Fibroblast of upper back skin (primary cell): ENCODE results near the gene CRYAA.
"Not testable (repeated sequence)": the region's sequence is repeated elsewhere in the genome, so short reads cannot be mapped to it uniquely, and the experiment has no call there.

ENCODE experiments used
- DNase-seq: peaks from one replicate; pipeline ENCODE4 v3.0.0-alpha.2; 2013

Gene CRYAA, protein sequence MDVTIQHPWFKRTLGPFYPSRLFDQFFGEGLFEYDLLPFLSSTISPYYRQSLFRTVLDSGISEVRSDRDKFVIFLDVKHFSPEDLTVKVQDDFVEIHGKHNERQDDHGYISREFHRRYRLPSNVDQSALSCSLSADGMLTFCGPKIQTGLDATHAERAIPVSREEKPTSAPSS

DNA sequence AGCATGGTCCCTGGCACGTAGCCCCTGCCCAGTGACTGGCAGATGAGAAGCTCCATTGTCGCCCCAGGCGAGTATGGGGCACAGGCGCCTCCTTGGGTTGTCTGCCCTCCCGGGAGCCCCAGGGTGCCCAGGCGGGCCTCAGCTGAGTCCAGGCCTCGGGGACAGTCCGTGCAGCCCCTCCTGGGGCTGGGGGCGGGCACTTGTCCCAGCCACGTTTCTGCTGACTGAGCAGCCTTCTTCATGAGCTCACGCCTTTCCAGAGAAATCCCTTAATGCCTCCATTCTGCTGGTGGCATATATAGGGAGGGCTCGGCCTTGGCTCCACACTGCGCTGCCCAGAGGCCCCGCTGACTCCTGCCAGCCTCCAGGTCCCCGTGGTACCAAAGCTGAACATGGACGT is at the start of gene CRYAA:
Gene CRYAA (plus strand): TSS at position 301 of the 400 bp plus-strand sequence. CDS start 92 bp downstream, at position 393.
- not testable (repeated sequence) for DNase-seq

DNA sequence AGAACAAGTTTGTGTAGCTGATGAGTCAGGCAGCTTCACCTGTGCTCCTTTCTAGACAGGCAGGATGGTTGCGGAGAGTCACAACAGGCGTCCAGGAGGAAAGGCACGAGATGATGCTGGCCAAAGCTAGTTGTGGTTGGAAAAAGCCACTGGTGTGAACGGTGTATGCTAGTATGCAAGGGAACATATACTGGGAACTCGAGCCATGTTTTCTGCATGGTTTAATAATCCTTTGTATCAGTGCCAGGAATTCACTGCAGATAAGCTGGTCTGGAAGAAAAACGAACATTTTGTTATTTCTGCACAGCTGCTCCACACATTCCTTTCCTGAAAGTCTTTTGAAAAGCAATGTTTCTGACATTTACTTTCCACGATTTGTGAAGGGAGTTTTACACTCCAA is 38.7 kb upstream of the CRYAA start:
- DNase-seq = not testable (repeated sequence)

DNA sequence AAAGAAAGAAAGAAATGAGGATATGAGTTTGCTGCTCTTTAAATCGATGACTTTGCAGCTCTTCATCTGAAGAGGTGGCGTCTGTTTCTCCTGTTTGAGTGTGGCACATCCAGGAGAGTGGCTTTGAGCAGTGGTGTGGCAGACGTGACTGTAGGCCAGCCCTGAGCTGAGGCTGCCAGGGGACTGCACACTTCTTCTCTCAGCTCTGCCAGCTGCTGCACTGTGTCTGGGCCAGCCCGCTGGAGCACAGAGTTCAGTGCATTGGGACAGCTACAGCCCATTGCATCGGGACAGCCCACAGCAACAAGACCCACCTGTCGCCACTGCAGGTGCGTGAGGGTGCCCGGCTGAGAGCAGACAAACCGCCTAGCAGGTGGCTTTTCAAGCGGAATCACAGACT is 34.3 kb upstream of the CRYAA start:
- not testable (repeated sequence) for DNase-seq

DNA sequence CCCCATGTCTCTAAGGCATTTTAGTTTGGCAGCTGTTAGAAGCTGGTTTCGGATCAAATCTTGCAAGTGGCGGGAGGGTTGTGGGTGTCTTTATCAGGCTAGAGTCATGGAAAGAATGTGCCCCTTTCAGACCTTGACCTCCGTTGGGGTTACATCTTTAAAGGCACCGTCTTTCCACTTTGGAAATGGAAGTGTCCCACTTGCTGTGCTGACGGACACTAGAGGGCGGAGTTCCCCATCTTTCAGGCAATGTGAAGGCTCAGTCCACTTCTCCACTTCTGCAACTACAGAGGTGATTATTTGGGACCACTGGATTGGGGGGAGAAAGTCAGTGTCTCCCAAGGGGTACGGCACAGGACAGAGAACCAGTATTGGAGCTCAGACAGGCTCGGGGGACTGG is 29.9 kb upstream of the CRYAA start:
- not testable (repeated sequence) for DNase-seq

DNA sequence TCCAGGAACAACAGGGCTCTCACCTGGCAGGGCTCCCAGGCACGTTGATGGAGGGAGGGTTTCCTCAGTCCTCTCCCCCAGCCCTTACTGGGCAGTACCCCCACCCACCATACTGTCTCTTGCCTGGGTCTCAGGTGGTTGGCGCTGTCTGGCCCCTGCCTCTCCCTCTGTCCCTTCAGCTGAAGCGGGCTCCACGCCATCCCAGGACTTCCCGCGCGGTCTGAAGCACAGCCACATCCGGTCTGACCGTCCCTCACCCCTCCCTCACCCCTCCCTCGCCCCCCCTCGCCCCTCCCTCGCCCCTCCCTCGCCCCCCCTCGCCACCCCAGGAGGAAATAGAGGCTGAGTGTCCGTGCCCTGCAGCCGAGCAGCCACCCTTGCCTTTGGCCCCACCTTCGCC is 27.4 kb upstream of the CRYAA start:
- not testable (repeated sequence) for DNase-seq

DNA sequence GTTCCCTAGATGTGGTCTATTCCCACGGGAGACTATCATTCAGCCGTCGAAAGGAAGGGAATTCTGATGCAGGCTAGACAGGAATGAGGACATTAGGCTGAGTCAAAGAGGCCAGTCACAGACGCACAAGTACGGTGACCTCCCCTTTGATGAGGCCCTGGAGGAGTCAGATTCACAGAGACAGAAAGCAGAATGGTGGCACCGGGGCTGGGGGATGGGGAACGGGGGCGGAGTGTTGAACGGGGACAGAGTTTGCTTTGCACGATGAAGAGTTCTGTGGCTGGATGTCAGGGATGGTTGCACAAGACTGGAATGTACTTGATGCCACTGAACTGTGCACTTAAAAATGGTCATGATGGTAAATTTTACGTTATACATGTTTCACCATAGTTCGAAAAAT is 22.2 kb upstream of the CRYAA start:
- not testable (repeated sequence) for DNase-seq

DNA sequence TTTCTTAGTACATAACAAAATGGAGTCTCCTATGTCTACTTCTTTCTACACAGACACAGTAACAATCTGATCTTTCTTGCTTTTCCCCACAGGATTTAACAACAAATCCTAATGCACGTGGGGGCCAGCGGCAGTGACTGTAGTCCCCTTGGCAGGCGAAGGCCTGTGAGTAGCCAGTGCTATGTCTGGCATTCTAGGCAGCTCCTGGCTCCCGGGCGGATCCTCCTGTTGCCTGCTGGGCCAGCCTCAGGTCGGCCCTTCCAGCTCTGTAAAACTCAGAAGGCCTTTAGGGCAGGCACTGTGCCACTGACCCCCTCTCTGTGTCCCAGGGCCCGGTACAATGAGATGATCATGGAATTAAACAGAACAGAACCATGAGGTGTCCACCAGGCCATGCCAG is 20.8 kb upstream of the CRYAA start:
- not testable (repeated sequence) for DNase-seq

DNA sequence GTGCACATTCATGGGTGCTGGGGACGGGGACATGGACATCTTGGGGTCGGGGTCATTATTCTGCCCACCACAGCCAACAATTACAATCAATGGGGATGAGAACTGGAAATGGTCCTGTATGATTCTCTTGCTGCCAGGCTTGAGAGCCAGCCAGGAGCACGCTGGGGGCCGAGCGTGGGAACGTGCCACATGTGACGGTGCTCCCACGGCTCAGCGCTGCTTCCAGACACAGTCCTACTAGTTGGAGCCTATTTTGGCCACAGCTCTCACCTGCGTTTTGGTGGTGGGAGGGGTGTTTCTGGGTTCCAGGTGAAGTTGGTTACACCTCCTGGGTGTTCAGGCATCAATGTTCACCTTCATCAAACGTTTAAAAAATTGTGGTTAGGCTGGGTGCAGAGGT is 19.5 kb upstream of the CRYAA start:
- DNase-seq = not testable (repeated sequence)

DNA sequence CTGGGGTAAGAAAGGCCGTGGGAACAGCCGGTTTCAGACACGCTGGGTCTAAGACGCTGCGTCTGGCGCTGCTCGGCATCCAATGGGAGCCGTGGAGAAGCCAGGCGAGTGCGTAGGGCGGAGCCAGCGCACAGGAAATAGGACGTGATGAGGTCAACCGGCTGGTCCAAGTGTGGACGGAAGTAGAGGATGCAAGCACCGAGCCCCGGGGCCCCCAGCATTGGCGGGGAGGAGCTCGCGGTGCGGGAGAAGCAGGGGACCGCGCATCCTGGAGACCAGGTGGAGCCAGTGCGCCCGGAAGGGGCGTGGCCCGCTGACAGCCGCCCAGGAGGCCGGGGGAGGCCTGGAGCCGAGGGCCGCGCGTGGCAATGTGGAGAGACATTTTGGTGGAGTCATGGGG is 15.2 kb upstream of the CRYAA start:
- DNase-seq = not testable (repeated sequence)

DNA sequence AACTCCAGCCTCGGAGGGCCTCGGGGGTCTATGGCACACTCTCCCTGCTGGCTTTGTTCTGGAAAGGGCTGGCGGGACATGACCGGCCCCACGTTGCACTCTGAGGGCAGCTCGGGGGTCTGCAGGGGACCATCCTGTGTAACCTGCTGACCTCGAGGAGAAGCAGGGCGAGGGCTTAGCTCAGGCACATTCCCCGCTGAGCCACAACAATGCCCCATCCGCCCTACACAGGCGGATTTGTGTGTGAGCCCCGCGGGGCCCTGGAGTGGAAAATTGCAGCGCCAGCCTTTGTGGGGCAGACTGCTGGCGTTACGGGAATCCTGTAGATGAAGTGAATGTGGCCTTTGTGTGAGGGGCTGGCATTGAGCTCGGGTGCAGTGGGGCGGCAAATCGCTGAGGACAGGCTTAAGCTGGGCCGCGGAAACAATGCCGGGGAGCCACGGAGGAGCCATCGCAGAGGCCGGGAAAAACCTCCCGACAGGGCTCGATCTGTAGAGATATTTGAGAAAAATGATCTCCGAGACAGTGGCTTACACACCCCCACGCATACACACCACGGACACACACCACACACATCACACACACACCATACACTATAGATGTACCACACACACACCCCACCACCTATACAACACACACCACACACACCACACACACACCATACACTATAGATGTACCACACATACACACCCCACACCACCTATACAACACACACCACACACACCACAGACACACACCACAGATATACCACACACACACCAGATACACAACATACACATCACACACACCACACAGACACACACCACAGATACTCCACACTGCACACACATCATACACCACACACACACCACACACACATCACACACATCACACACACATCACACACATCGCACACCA is 9.3 kb upstream of the CRYAA start:
- not testable (repeated sequence) for DNase-seq

DNA sequence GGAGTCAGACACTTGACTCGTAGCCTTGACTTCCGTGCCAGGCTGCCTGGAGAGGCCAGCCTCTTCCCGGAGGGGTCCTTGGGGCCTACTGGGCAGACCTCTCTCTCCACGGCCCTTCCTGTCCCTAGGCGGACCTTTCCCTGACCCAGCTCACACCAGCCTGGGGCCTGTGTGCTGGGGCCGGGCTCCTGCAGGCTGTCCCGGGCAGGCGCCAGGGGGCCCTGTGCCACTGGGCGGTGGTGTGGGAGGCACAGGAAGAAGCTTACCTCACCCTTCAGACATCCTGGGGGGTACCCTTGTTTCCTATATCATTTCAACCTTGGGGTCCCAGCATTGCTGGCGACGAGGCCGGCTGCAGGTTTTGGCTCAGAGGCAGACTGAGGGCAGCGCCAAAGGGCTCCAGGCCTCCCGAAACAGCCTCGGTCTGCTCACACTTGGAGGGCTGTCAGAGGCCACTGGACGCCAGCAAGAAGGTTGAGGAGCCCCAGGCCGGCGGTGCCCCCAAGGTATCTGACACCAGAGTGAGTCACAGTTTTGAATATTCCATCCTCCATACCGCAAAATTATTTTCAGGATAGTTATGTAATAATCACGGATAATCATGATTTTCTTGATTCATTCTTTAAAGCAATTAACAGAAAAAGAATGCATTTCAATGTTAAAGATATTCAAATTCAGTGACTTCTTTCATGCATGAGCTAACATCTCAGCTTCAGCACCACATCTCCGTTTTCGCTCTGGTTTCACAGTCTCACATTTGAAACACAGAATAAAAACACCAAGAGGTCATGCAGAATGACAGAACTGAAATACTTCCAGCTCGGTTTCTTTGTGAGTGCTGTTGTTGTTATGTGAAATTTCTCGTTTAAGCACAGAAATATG is 6.7 kb upstream of the CRYAA start:
- not testable (repeated sequence) for DNase-seq

DNA sequence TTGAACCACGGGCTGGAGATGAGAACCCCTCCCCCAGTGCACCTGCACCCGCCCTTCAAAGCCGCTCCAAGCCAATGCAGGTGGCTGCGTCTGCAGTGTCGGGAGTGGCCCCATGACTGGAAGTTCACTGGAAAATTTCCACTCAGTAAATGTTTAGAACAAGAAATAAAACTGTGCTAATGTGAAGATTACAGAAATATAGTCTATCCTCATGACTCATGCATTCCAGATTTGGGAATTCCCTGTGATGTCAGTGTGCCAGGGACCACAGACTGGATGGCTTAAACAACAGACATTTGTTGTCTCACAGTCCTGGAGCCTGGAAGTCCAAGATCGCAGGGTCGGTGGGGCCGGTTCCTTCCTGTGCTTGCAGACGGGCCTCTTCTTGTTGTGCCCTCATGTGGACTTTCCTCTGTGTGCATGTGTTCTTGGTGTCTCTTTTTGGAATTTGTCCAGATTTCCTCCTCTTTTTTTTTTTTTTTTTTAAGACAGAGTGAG is 6.1 kb upstream of the CRYAA start:
- not testable (repeated sequence) for DNase-seq

DNA sequence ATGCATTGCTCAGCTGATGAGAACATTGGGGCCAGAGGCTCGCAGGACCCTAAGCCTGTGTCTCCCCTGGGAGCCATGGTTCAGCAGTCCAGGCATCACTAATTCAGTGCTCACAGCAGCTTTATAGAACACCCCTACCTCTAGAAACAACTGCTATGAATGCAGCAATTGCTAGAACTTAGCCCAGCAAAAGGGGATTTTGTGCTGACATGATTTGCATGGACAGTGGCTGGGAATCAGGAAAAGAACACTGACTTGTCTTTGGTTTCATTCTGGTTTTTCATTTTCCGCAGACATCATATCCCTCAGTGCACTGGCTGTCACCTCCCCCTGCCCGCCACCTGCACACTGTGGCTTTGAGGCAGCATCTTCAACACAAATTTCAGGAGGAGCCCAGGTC is 4.0 kb upstream of the CRYAA start:
- DNase-seq = not testable (repeated sequence)

DNA sequence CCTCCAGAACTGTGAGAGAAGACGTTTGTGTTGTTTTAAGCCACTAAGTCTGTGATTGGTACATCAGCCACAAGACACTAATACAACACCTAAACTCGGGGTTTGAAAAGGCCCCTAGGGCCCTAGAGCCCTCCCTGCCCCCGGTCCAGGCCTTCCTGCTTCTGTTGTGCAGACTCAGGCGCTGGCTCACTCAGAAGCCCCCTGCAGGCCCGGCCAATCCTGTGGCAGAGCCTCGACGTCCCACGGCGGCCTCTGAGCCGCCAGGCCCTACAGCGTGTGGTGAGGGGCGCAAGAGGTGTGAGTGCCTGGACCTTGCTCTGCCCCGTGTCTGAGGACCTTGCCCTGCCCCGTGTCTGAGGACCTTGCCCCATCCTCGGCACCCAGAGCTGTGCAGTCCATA is 3.1 kb upstream of the CRYAA start:
- not testable (repeated sequence) for DNase-seq

DNA sequence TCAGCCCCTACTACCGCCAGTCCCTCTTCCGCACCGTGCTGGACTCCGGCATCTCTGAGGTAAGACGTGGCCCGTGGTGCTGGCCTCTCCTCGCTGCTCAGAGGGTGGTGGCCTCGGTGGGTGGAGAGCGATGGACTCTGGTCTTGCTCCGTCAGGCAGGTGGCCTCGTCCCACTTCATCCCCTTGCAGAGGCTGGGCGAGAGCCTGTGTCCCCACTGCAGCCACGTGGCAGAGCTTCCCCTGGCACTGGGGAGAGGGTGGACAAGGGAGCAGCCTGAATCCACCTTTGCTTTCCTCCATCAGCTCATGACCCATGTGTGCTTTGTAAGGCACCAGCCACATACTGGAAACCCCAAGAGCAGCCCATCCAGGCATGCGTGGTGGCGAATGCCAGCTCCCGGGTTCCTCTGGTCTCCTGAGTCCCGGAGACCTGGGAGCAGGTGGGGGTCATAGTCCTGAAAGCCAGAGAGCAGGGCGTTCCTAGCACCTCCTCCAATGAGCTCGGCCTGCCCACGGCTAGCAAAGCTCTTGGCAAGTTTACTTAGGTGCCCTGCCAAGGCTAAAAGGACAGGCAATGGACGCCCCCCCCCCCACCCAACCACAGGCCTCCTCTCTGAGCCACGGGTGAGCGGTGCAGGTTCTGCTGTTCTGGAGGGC is 550 bp downstream of the CRYAA start:
- DNase-seq = not testable (repeated sequence)

DNA sequence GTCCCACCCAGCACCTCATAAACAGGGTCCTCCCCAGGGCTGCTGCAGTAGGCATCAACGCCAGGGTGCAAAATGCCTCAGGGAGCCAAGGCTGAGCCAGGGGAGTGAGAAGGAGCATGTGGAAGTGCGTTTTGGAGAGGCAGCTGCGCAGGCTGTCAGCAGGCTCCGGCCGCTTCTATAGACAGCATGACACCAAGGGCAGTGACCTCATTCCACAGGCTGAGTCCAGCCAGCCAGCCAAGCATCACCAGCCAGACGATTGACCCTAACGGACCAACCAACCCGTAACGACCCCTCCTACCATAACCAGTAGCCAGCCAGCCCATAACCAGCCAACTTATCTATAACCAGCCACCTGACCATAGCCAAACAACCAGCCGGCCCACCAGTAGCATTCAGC is 1.1 kb downstream of the CRYAA start:
- not testable (repeated sequence) for DNase-seq

DNA sequence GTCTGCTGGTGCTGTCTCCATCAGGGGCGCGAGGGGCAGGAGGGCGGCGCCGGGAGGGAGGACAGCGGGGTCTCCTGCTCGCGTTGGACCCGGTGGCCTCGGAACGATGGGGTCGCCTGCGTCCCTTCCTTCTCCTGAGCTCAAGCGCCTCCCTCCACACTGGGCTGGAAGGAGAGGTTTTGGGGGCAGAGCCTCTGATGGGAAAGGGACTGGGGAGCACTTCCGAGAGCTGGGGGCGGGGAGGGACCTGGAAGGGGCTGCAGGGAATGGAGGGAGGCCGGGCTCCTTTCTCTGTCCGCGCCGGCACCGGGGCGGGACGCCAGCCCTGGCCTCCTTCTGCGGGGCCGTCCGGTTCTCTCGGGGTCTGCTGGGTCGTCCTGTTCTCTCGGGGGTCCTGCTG is 4.0 kb downstream of the CRYAA start:
- not testable (repeated sequence) for DNase-seq

DNA sequence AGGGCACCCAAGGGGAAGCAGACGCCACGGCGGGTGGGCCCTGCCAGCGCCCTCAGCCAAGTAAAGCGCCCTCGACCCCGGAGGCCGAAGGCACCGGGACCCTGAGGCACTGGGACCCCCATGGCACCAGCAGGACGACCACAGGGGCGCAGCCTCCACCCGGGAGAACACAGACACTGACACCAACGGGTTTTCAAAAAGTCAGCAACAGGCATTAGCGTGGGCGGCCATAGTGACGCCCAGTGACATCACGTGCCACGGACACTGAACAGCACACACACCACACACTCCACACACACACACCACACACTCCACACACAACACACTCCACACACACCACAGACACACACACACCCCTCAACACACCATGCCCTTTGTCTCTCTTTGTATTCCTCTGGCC is 4.6 kb downstream of the CRYAA start:
- not testable (repeated sequence) for DNase-seq

DNA sequence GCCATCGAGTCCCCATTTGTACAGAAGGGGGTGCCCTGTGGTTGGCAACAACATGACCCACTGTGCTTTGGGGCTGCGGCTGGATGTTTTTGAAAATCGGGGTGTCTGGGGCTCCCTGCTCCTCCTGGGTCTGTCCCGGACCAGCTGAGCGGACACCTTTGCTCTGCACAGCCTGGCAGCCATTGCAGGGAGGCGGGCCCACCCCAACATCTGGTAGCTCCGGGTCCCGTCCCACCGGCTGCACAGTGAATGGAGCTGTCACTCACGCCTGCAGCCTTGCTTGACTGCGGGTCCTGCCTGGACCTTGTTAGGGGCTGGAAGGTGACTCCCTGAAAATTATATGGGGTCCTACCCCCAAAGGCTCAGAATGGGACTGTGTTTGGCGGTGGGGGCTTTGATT is 5.1 kb downstream of the CRYAA start:
- DNase-seq = not testable (repeated sequence)

DNA sequence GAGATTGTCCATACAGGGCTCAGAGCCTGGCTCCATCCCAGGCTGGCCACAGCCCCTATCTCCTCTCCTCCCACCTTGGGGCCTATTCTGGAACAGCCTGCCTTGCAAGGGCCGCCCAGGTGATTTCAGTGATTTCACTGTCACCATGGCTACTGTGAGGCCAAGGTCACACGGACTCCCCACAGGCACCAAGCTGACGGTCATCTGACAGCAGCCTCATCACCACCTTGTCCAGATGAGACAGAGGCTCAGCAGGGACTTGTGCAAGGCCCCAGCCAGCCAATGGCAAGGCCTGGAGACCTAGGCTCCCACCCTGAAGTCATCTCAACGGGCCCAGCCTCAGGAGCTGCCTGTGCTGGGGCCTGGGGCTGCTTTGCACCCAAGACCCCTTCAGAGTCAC is 6.2 kb downstream of the CRYAA start:
- not testable (repeated sequence) for DNase-seq

DNA sequence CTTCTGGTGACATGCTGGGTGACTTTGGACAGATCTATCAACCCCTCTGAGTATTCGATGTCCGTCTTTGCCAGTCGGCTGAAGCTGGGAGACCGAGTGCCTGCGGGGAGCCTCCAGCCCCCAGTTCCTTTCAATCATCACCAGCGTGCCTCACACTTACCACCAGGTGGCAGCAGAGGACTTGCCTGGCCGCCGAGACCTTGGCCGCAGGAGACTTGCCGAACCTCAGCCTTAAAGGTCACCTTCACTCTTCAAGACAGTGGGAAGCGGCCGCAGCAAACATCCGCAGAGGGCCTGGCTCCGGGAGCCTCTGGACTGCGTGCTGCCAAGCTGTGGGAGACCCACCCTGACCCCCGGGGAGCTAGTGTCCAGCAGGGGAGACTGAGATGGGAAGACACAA is 7.8 kb downstream of the CRYAA start:
- DNase-seq = not testable (repeated sequence)
